Activated T-cell treated with anti-CD3 and anti-CD28 coated beads, Interleukin-2, amount 50 U/mL, for 72 hours (primary cell): ENCODE results near the gene EPS15. TPM values are rescaled to one million over a fixed set of nuclear protein-coding genes. Genes with fewer than 3 reads are reported as not detected.

Experiments
- ATAC-seq, 2 donors: fragments of 150-1000 bp; cut with Tn5 transposase; replicated peaks in 1 of 2; 2 replicates each; pipeline ENCODE4 v1.10.0; 2021; ENCODE audit warnings: moderate library complexity in 2 of 2, mild to moderate bottlenecking in 1 of 2
- DNase-seq, 2 donors: peaks; one replicate each; pipeline ENCODE4 v3.0.0; 2021 to 2022; ENCODE audit warnings: mixed read lengths in 1 of 2
- H3K27ac Mint-ChIP-seq: one replicate; pipeline ENCODE4 v1.8.0; 2022; ENCODE audit warnings: mild to moderate bottlenecking, moderate library complexity, mixed read lengths
- H3K27me3 Mint-ChIP-seq: one replicate; pipeline ENCODE4 v1.8.0; 2022; ENCODE audit warnings: low read depth, mixed read lengths
- H3K36me3 Mint-ChIP-seq, 2 donors: one replicate each; pipeline ENCODE4 v1.8.0; 2022; ENCODE audit warnings: mixed read lengths in 2 of 2, mild to moderate bottlenecking in 1 of 2; ENCODE audit not compliant: insufficient read depth in 2 of 2
- H3K4me1 Mint-ChIP-seq: one replicate; pipeline ENCODE4 v1.8.0; 2022; ENCODE audit warnings: low read depth, mixed read lengths
- H3K4me3 Mint-ChIP-seq, 2 donors: one replicate each; pipeline ENCODE4 v1.8.0; 2022; ENCODE audit warnings: mild to moderate bottlenecking in 2 of 2, mixed read lengths in 2 of 2, moderate library complexity in 2 of 2
- H3K9me3 Mint-ChIP-seq, 2 donors: one replicate each; pipeline ENCODE4 v1.8.0; 2022; ENCODE audit warnings: mixed read lengths in 2 of 2
- total RNA-seq, 2 donors: library from RNA; stranded (reverse); gene quantifications; one replicate each; pipeline ENCODE4 v1.2.3, GENCODE V29; 2022

Gene EPS15
- total RNA-seq, 2 donors from 2014 or later, result 78.0 to 84.0 TPM

DNA sequence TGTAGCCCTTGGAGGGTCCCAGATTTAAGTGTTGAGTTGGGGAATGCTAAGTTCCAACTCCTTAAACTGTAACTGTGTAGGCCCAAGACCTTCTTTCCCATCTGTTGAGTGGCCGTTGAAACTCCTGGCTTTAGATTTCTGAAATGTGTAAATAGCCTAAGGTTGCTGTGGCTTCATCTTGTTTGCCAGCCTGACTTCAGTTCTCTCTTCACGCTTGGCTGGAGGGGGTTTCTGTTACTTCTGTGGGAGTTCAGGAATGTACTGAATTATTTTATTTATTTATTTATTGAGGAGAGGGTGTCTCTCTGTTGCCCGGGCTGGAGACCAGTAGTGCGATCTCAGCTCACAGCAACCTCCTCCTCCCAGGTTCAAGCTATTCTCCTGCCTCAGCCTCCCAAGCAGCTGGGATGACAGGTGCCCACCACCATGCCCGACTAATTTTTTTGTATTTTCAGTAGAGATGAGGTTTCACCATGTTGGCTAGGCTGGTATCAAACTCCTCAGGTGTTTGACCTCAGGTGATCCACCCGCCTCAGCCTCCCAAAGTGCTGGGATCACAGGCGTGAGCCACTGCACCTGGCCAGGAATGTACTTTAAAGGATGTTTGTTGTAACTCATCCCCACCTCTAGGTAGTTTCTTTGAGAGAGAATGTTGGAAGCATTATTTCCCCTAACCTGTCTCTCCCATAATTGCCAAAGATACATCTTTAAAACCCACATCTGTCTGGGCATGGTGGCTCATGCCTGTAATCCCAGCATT lies 194.6 kb downstream of the EPS15 start:
- Mint-ChIP-seq H3K9me3 (peaks cover 0 to 2% of the 10 kb centered on the region in 2 donors), H3K36me3 (no peaks in the 10 kb centered on the region), H3K27me3 (peaks cover 30% of the 10 kb centered on the region), H3K27ac (no peak overlapping the region), H3K4me1 (no peaks in the 10 kb centered on the region), H3K4me3 (no peak overlapping the region)
- DNase-seq (no peak), ATAC-seq (no peak)

DNA sequence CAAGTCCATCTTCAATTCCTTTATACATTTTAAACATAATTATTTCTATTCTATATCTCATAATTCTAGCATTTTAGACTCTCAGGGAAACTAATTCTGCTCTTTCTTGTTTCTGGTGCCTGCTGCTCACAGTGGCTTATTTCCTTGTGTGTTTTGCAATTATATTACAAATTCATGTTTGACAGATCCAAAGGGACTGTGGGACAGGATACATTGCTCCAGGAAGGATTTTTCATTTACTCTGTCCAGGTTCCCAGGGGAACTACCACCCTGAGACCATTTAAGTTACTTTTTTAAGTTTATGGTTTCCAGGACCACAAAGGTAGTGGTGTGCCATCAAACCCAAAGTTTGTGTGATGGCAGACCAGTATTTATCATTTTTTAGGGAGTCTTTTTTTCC lies 195.3 kb downstream of the EPS15 start:
- Mint-ChIP-seq H3K9me3 (peaks cover 0 to 2% of the 10 kb centered on the region in 2 donors), H3K4me3 (no peak overlapping the region), H3K36me3 (no peaks in the 10 kb centered on the region), H3K4me1 (no peaks in the 10 kb centered on the region), H3K27me3 (peaks cover 24% of the 10 kb centered on the region), H3K27ac (no peak overlapping the region)
- ATAC-seq (no peak), DNase-seq (no peak)

DNA sequence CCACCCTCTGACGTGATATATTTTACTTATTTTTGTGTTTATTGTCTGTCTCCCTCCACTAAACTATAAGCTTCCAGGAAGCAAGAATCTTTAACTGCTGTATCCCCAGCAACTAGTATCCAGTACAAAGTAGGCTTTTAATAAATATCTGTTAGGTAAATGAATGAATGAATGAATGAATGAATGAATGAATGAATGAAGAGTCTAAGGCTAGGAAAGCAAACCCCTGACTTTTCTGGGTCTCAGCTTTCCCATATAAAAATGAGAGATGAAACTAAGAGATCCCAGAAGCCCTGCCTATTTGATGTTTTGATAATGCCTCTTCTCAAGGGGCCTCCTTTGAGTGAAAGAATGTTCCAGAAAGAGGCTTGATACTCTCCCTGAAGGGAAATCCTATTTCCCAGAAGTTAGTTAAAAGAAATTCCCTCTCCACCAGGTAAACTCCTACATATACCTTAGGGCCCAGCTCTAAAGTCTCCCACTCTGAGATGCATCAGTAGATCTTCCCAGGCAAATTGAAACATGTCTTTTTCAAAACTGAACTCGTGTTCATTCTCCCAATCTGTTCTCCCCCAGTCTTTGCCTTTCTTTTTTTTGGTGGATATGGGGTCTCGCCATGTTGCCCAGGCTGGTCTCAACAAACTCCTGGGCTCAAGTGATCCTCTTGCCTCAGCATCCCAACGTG lies 196.5 kb downstream of the EPS15 start:
- no peak overlapping the region for H3K4me3 Mint-ChIP-seq
- no peaks in the 10 kb centered on the region for H3K4me1 Mint-ChIP-seq
- H3K36me3 Mint-ChIP-seq, result no peaks in the 10 kb centered on the region
- ATAC-seq, result no peak
- peaks cover 16% of the 10 kb centered on the region for H3K27me3 Mint-ChIP-seq
- H3K27ac Mint-ChIP-seq, result no peak overlapping the region
- peaks cover 0 to 2% of the 10 kb centered on the region in 2 donors for H3K9me3 Mint-ChIP-seq
- no peak for DNase-seq

DNA sequence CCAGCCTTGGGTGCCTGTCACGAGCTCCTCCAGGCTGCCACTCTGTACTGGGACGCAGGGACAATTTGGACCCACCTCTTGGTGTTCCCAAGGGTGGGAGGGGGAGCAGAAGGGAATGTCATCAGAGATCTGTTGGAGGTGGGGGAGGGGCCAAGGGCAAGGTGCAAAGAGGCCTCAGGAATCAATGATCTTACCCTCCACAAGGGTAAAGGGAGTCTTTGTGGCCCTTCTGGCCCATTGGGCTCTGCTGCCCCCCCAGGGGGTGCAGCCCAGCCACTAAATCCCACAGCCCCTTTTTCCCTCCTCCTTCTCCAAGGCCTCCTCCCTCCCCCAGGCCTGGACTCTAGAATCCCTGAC lies 197.2 kb downstream of the EPS15 start:
- Mint-ChIP-seq H3K4me3 (no peak overlapping the region), H3K27ac (no peak overlapping the region), H3K4me1 (no peaks in the 10 kb centered on the region), H3K27me3 (peaks cover 10% of the 10 kb centered on the region), H3K9me3 (peaks cover 0 to 2% of the 10 kb centered on the region in 2 donors), H3K36me3 (no peaks in the 10 kb centered on the region)
- ATAC-seq (no peak), DNase-seq (no peak)

DNA sequence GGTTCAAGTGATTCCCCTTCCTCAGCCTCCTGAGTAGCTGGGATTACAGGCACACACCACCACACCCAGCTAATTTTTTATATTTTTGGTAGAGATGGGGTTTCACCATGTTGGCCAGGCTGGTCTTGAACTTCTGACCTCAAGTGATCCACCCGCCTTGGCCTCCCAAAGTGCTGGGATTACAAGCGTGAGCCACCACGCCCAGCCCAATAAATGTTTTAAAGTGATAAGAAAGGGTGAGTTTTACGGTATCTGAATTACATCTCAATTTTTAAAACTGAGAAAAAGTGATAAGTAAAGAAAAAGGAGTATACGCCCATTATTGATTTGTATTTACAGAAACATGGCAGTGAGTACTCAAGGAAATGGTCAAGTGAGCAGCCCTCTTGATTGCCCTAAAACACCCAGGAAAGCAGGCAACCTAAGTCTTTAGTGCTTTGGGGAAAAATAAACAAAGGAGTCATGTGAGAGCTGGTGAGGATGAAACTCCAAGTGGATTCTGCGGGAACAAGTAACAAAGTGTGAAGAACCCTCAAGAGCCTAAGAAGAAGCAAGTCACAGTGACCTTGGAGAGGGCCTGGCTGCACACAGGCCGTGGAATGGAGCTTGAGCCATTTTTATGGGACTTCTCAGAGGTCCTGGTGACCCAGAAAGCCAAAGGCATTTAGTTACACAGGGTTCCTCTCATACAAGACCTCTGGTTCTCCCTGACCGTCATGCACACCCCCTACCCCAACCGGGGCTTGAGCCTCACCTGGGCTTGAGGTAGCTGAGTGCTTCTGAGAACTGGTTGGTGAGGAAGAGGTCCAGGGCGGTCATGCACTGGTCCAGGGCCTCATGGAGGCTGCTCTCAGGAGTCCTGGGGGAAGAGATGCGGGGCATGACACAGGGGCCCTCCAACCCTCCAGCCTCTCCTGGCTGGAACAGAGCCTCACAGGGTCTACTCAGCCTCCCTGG lies 197.8 kb downstream of the EPS15 start:
- no peaks in the 10 kb centered on the region for H3K36me3 Mint-ChIP-seq
- peaks cover 10% of the 10 kb centered on the region for H3K27me3 Mint-ChIP-seq
- no peak for ATAC-seq
- no peak overlapping the region for H3K4me3 Mint-ChIP-seq
- DNase-seq, result no peak
- H3K27ac Mint-ChIP-seq, result no peak overlapping the region
- peaks cover 3% of the 10 kb centered on the region for H3K4me1 Mint-ChIP-seq
- H3K9me3 Mint-ChIP-seq, result peaks cover 0 to 2% of the 10 kb centered on the region in 2 donors

DNA sequence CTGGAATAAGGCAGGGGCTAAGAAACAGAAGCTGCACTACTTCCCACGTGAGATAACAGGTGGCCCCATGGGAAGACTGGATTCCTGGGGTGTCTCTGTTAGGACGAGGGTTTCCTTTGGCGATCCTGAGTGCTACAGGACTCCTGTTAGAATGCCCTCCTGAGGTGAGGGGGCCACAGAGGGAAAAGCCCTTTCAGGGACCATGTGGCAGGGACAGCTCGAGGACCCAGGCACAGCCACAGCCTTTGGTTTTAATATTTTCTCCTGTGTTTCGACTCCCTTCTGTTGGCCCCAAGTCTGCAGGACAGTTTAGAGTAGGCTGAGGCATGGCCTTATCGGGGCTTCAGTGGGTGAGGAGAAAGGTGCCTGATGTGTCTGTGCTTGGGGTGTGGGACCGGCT lies 201.3 kb downstream of the EPS15 start:
- no peaks in the 10 kb centered on the region for H3K9me3 Mint-ChIP-seq
- H3K36me3 Mint-ChIP-seq, result no peaks in the 10 kb centered on the region
- H3K27ac Mint-ChIP-seq, result no peak overlapping the region
- ATAC-seq (no peak), DNase-seq (no peak)
- no peak overlapping the region for H3K4me3 Mint-ChIP-seq
- peaks cover 27% of the 10 kb centered on the region for H3K4me1 Mint-ChIP-seq
- peaks cover 2% of the 10 kb centered on the region for H3K27me3 Mint-ChIP-seq

DNA sequence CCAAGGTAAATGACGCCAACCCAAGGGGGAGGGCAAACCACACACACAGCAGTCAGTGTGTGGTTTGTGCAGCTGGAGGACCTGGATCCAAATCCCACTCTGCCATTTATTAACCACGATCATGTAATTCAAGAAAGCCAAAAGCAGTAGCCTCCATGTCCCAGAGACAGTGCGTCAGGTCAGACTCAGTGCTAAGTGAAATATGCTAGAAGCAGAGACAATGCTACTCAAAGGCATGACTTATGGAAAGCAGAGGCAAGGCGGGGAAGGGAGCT lies 202.3 kb downstream of the EPS15 start:
- ATAC-seq (no peak), DNase-seq (no peak)
- Mint-ChIP-seq H3K4me3 (no peak overlapping the region), H3K27ac (no peak overlapping the region), H3K4me1 (peaks cover 27% of the 10 kb centered on the region), H3K27me3 (no peaks in the 10 kb centered on the region), H3K9me3 (no peaks in the 10 kb centered on the region), H3K36me3 (no peaks in the 10 kb centered on the region)

DNA sequence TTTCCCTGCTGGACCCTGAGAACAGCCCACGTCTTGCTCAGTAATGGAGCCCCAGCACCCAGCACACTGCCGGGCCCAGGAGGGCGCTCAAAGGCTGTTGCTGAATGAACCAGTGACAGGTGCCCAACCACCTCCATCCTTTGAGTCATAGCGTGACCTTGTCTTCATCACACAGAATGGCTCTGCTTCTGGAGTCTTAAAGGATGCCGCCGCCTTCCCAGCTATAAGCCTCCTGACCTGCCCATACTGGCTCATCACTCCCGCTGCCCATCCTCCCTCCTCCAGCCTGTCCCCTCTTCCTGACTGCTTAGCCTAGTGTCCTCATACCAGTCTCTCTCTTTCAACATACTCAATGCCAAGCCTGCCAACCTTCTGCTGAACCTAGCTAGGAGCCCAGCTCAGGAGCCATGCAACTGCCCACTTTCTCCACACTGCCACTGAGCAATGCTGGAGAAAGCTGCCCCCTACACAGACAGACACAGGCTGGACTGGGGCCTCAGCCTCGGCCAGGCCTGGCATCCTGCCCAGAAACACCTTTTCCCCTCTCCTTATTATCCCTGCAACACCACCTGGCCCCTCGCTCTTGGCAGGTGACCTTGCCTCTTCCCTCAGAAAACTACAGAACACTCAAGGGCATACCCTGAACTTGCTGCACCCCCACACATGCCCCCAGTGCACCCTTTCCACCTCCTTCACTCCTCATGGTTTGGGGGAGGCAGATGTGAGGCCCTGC lies 202.8 kb downstream of the EPS15 start:
- Mint-ChIP-seq H3K27me3 (no peaks in the 10 kb centered on the region), H3K9me3 (no peaks in the 10 kb centered on the region), H3K4me1 (peaks cover 27% of the 10 kb centered on the region), H3K27ac (no peak overlapping the region), H3K36me3 (no peaks in the 10 kb centered on the region), H3K4me3 (no peak overlapping the region)
- DNase-seq, result no peak
- ATAC-seq, result peak; percentile 51 to 59

DNA sequence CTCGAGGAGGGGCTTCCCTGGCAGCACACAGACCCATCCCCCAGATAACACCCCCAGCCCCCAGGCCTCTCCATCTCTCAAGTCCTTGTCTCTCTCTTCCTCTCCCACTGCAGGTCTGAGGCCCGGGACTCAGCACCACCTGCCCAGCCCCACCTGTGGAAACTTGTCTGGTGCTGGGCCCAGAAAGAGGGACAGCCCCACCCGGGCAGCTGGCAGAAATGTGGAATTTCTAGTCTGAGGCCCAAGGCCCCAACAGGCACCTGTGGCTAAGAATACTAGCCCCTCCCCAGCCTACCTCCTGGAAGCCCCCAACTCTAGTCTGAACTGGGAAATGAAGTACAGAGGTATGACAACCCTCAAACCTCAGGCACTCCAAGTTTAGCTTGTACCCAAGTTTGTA lies 204.1 kb downstream of the EPS15 start:
- H3K27me3 Mint-ChIP-seq, result no peaks in the 10 kb centered on the region
- DNase-seq (no peak), ATAC-seq (no peak)
- no peak overlapping the region for H3K4me3 Mint-ChIP-seq
- H3K4me1 Mint-ChIP-seq, result peaks cover 34% of the 10 kb centered on the region
- no peak overlapping the region for H3K27ac Mint-ChIP-seq
- no peaks in the 10 kb centered on the region for H3K36me3 Mint-ChIP-seq
- no peaks in the 10 kb centered on the region for H3K9me3 Mint-ChIP-seq

DNA sequence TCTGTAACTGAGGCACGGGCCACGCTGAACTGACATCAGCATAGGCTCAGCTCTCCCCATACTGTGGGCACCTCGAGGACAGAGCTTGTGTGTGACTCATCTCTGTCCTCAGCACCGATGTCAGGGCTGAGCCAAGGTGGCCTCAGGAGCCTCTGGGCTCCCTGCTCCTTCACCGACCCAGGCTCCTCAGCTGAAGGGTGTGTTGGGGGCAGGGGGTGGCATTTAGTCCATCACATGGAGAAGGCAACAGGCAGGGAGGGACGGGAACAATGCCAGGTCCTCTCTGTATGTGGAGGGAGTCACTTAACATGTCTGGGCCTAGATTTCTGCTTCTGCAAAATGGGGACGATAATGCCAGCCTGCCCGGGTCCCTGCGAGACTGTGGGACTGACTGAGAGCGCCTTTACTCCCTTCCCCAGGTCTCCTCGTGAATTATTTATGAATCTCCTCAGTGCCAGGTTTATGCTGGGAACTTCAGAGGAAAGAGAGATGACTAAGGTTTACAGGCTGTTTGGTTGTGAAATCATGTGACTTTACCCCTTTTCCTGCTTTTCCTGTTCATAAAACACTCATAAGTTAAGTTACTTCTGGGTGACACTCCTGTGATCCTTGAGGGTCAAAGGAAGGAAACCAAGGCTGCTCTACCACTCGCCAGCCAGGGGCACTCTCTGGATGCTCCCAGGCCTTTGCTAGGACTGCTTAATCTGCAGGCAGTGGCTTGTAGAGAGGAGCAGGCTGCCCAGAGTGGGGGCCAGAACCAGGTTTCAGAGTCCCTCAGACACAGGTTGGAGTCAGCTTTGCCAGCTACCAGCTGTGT lies 204.9 kb downstream of the EPS15 start:
- DNase-seq (peak; percentile 25 to 33), ATAC-seq (peak; percentile 81 to 83)
- Mint-ChIP-seq H3K9me3 (no peaks in the 10 kb centered on the region), H3K27ac (no peak overlapping the region), H3K4me1 (peaks cover 34% of the 10 kb centered on the region), H3K36me3 (no peaks in the 10 kb centered on the region), H3K27me3 (no peaks in the 10 kb centered on the region), H3K4me3 (no peak overlapping the region)

DNA sequence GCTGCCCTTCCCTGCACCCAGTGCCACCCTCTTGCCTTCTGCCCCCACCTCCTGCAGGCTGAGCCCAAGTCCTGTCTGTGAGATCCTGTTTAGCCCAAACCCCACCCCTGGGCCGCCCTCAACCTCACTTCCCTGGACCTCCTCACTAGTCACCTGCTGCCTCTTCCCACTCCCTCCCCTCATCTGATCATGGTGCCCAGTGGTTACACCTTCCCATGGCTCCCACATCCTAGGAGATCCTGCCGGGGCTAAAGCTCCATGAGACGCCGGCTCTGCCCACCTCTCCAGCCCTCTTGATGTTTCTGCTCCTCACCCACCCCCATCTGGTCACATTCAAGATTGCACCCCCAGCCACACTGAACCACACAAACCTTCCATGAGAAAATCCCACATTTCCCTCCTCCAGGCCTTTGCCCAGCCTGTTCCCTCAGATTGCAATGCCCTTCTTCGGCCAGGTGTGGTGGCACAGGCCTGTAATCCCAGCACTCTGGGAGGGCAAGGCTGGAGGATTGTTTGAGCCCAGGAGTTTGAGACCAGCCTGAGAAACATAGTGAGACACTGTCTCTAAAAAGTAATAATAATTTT lies 205.7 kb downstream of the EPS15 start:
- H3K9me3 Mint-ChIP-seq, result no peaks in the 10 kb centered on the region

DNA sequence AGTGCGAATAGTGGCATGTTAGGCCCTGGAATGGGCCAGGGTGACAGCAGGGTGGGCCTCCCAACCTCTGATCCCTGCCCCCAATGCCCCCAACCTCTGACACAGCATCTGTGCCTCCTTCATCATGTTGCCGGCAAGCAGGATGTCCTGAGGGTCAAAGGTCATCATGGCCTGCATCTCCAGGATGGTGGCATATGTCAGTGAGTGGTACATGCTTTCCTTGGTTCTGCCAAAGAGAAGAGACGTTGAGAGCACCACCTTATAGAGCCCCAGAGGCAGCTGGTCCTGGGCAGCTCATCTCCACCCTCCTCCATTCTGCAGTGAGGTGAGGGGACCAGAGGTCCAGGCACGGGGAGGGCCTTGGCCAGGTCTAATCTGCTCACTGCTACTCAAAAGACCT lies 206.3 kb downstream of the EPS15 start:
- Mint-ChIP-seq H3K4me1 (peaks cover 34% of the 10 kb centered on the region), H3K27ac (no peak overlapping the region), H3K4me3 (no peak overlapping the region), H3K27me3 (no peaks in the 10 kb centered on the region), H3K36me3 (no peaks in the 10 kb centered on the region), H3K9me3 (no peaks in the 10 kb centered on the region)
- ATAC-seq (no peak), DNase-seq (no peak)

More for the DNA sequence above, 205.7 kb downstream of the EPS15 start:
- DNase-seq, result no peak
- no peak overlapping the region for H3K4me3 Mint-ChIP-seq
- H3K36me3 Mint-ChIP-seq, result no peaks in the 10 kb centered on the region
- no peak overlapping the region for H3K27ac Mint-ChIP-seq
- ATAC-seq, result no peak
- H3K4me1 Mint-ChIP-seq, result peaks cover 34% of the 10 kb centered on the region
- H3K27me3 Mint-ChIP-seq, result no peaks in the 10 kb centered on the region
